ENCODE results near the gene ATRX. TPM values are rescaled to one million over a fixed set of nuclear protein-coding genes. Genes with fewer than 3 reads are reported as not detected.

ATRX gene
- total and polyA plus RNA-seq, 12 donors, result 10.3 to 101 (median 67.1) TPM

- no peak for DNase-seq
- intact Hi-C loops (cut with DNase I), result no loop called here
- no peak overlapping the region for H3K27ac ChIP-seq
- peaks cover 0 to 3% of the 10 kb centered on the region in 2 donors for H3K36me3 ChIP-seq (replicated peaks in 1 of 2)
- 74 to 100% (median 91%) methylated on average over 1 of the region's 1 CpG for WGBS, 4 donors
- H3K4me1 ChIP-seq (replicated peaks in 1 of 2), result no peaks in the 10 kb centered on the region
- no peak for TF ChIP-seq CTCF (IDR thresholded peaks at IDR 0.05)
- no peak for TF ChIP-seq POLR2A (IDR thresholded peaks at IDR 0.05)
- peaks cover 0 to 3% (median 0%) of the 10 kb centered on the region in 3 donors for H3K9me3 ChIP-seq (replicated peaks in 1 of 3)
- H3K4me3 ChIP-seq, result no peak overlapping the region
- H3K27me3 ChIP-seq, result no peaks in the 10 kb centered on the region
These were observed 146.2 kb downstream of the ATRX start for GRCh38 chrX:77639820-77640219.

GRCh38 chrX:77638397-77638796 lies 147.6 kb downstream of the ATRX start:
- Histone ChIP-seq H3K27ac (no peak overlapping the region), H3K27me3 (no peaks in the 10 kb centered on the region), H3K9me3 (replicated peaks in 1 of 3) (peaks cover 0 to 3% (median 0%) of the 10 kb centered on the region in 3 donors), H3K36me3 (replicated peaks in 1 of 2) (peaks cover 0 to 8% of the 10 kb centered on the region in 2 donors), H3K4me3 (no peak overlapping the region), H3K4me1 (replicated peaks in 1 of 2) (no peaks in the 10 kb centered on the region)
- TF ChIP-seq POLR2A (IDR thresholded peaks at IDR 0.05) (no peak), CTCF (IDR thresholded peaks at IDR 0.05) (no peak)
- no peak for DNase-seq
- intact Hi-C loops (cut with DNase I), result no loop called here
- WGBS, 4 donors, result 88 to 93% (median 90%) methylated on average over 5 to 8 of the region's 8 CpGs

- Histone ChIP-seq H3K27me3 (no peaks in the 10 kb centered on the region), H3K4me3 (no peak overlapping the region), H3K27ac (no peak overlapping the region), H3K36me3 (replicated peaks in 1 of 2) (peaks cover 0 to 18% of the 10 kb centered on the region in 2 donors), H3K4me1 (replicated peaks in 1 of 2) (no peaks in the 10 kb centered on the region), H3K9me3 (replicated peaks in 1 of 3) (peaks cover 0 to 3% (median 0%) of the 10 kb centered on the region in 3 donors)
- no peak for DNase-seq
- intact Hi-C loops (cut with DNase I), result no loop called here
- TF ChIP-seq POLR2A (IDR thresholded peaks at IDR 0.05), result no peak
- no peak for TF ChIP-seq CTCF (IDR thresholded peaks at IDR 0.05)
- WGBS, 4 donors, result 78 to 100% (median 90%) methylated on average over 2 of the region's 2 CpGs
These were observed 150.6 kb downstream of the ATRX start for GRCh38 chrX:77635373-77635772.

GRCh38 chrX:77628294-77629025 lies 157.6 kb downstream of the ATRX start:
- H3K36me3 ChIP-seq (replicated peaks in 1 of 2), result peaks cover 0 to 10% of the 10 kb centered on the region in 2 donors
- H3K9me3 ChIP-seq (replicated peaks in 1 of 3), result no peaks in the 10 kb centered on the region
- H3K4me3 ChIP-seq, result no peak overlapping the region
- H3K27ac ChIP-seq, result no peak overlapping the region
- no peaks in the 10 kb centered on the region for H3K4me1 ChIP-seq (replicated peaks in 1 of 2)
- intact Hi-C loops (cut with DNase I), result no loop called here
- no peaks in the 10 kb centered on the region for H3K27me3 ChIP-seq
- TF ChIP-seq POLR2A (IDR thresholded peaks at IDR 0.05), result no peak
- peak in 1 of 6 experiments; percentile 29 for TF ChIP-seq CTCF (IDR thresholded peaks at IDR 0.05)
- 88 to 100% (median 94%) methylated on average over 1 of the region's 1 CpG for WGBS, 4 donors
- DNase-seq, result no peak

All from adrenal gland (tissue), 12 donors.